Lung (tissue), 12 donors: Measurements from ENCODE around the gene KNDC1. TPM values are rescaled to one million over a fixed set of nuclear protein-coding genes. Genes with fewer than 3 reads are reported as not detected.

Source experiments
- ATAC-seq: fragments of 200-7000 bp; cut with Tn5 transposase; one replicate; pipeline ENCODE4 v1.9.1; 2020; ENCODE audit warnings: moderate number of reproducible peaks; ENCODE audit not compliant: insufficient read depth, low FRiP score
- DNase-seq, 3 donors: peaks; one replicate each; pipeline ENCODE4 v3.0.0-alpha.2; 2013 to 2017
- H3K27ac ChIP-seq, 2 donors: one replicate each; pipeline ENCODE4 v1.5.1; 2013; ENCODE audit warnings: mild to moderate bottlenecking in 2 of 2, moderate library complexity in 2 of 2, control low read depth in 1 of 2, inconsistent platforms in 1 of 2, low read depth in 1 of 2, low read length in 1 of 2
- H3K27me3 ChIP-seq, 3 donors: one replicate each; pipeline ENCODE4 v1.5.1; 2013; ENCODE audit warnings: low read length in 2 of 3; ENCODE audit not compliant: control insufficient read depth in 3 of 3, insufficient read depth in 3 of 3
- H3K36me3 ChIP-seq, 4 donors: one replicate each; pipeline ENCODE4 v1.5.1; 2013; ENCODE audit warnings: low read length in 4 of 4, mild to moderate bottlenecking in 1 of 4, moderate library complexity in 1 of 4; ENCODE audit not compliant: control insufficient read depth in 4 of 4, insufficient read depth in 4 of 4
- H3K4me1 ChIP-seq, 5 donors: one replicate each; pipeline ENCODE4 v1.5.1; 2013; ENCODE audit warnings: low read length in 5 of 5, mild to moderate bottlenecking in 2 of 5, moderate library complexity in 1 of 5; ENCODE audit not compliant: control insufficient read depth in 5 of 5, insufficient read depth in 5 of 5
- H3K4me3 ChIP-seq: one replicate; pipeline ENCODE4 v1.5.1; 2013; ENCODE audit warnings: mild to moderate bottlenecking, control low read depth, moderate library complexity
- H3K9ac ChIP-seq, 2 donors: one replicate each; pipeline ENCODE4 v1.5.1; 2013; ENCODE audit warnings: low read length in 2 of 2, control low read depth in 1 of 2; ENCODE audit not compliant: insufficient read depth in 1 of 2
- H3K9me3 ChIP-seq, 4 donors: one replicate each; pipeline ENCODE4 v1.5.1; 2013; ENCODE audit warnings: low read length in 3 of 4, mild to moderate bottlenecking in 1 of 4, moderate library complexity in 1 of 4; ENCODE audit not compliant: control insufficient read depth in 4 of 4, insufficient read depth in 3 of 4
- CTCF ChIP-seq: IDR thresholded peaks from 2 replicates; pipeline ENCODE4 v1.5.1; 2012; ENCODE audit warnings: mild to moderate bottlenecking; ENCODE audit errors: control extremely low read depth, extremely low read depth
- WGBS, 2 donors: extraction: QIAGEN DNeasy Blood & Tissue Kit; methylation state at CpG; one replicate each; pipeline ENCODE4 v1.1.7; 2013; 5-methylcytosine and 5-hydroxymethylcytosine counted together
- polyA plus RNA-seq, 2 donors: library from polyadenylated mRNA; stranded (reverse); fragments of 200-250 nt; gene quantifications; one replicate each; pipeline ENCODE4 v1.2.1, GENCODE V29; 2013
- total RNA-seq, 2 donors: library from RNA; depleted of rRNA in 1 of 2; stranded (reverse); fragments of >200 nt in 1 of 2; gene quantifications; one replicate each; pipeline ENCODE4 v1.2.1, GENCODE V29; 2014 to 2021
- donor health status: control.
- donor health status: control.
- donor health status: Bipolar disorder and iron deficiency.
- donor health status: healthy.
- donor health status: DM: yes; HTN: yes; CAD: no.

The KNDC1 gene
- total and polyA plus RNA-seq, 4 donors: 3.2 to 21.0 (median 6.7) TPM

- Histone ChIP-seq H3K4me3 (no peak overlapping the region), H3K4me1 (no peaks in the 10 kb centered on the region), H3K9ac (peak overlapping the region in 1 of 2 donors; percentile 11), H3K36me3 (no peaks in the 10 kb centered on the region), H3K27me3 (no peaks in the 10 kb centered on the region), H3K9me3 (peaks cover 0 to 3% (median 3%) of the 10 kb centered on the region in 4 donors), H3K27ac (no peak overlapping the region)
- TF ChIP-seq CTCF: no peak
- peak; percentile 18 to 44 (median 24) for DNase-seq
- ATAC-seq: no peak
- 81 to 85% methylated on average over 24 of the region's 24 CpGs for WGBS, 2 donors
These were observed 36.3 kb downstream of the KNDC1 start for GRCh38 chr10:133196221-133196915.

GRCh38 chr10:133196936-133197758 is 37.1 kb downstream of the KNDC1 start:
- no peak for ATAC-seq
- H3K27me3 ChIP-seq: no peaks in the 10 kb centered on the region
- no peak overlapping the region for H3K27ac ChIP-seq
- H3K9ac ChIP-seq: no peak overlapping the region
- 80 to 85% methylated on average over 39 to 40 of the region's 40 CpGs for WGBS, 2 donors
- peaks cover 0 to 3% (median under 1%) of the 10 kb centered on the region in 4 donors for H3K9me3 ChIP-seq
- no peaks in the 10 kb centered on the region for H3K36me3 ChIP-seq
- no peak for DNase-seq
- no peaks in the 10 kb centered on the region for H3K4me1 ChIP-seq
- H3K4me3 ChIP-seq: no peak overlapping the region
- TF ChIP-seq CTCF: no peak

- DNase-seq (no peak), ATAC-seq (no peak)
- Histone ChIP-seq H3K4me3 (no peak overlapping the region), H3K9ac (no peak overlapping the region), H3K36me3 (no peaks in the 10 kb centered on the region), H3K27me3 (no peaks in the 10 kb centered on the region), H3K27ac (no peak overlapping the region), H3K4me1 (no peaks in the 10 kb centered on the region), H3K9me3 (peaks cover 0 to 3% (median 0%) of the 10 kb centered on the region in 4 donors)
- WGBS, 2 donors: 90 to 91% methylated on average over 8 to 9 of the region's 9 CpGs
- no peak for TF ChIP-seq CTCF
These were observed 37.8 kb downstream of the KNDC1 start for GRCh38 chr10:133197786-133198185.
